Mesendoderm (in vitro differentiated cells): ENCODE data around the gene TMEM132C.
A peak's percentile ranks its signal among the peaks of the same experiment; 100 is the strongest.

ENCODE experiments used
- DNase-seq: peaks from one replicate; pipeline ENCODE4 v3.0.0; 2013
- H2AK5ac ChIP-seq: 2 replicates; pipeline ENCODE4 v1.6.1; 2013; ENCODE audit warnings: low read length, inconsistent platforms
- H2BK120ac ChIP-seq: 2 replicates; pipeline ENCODE4 v1.6.1; 2013; ENCODE audit warnings: low read depth, mild to moderate bottlenecking, low read length, moderate library complexity, mixed read lengths
- H2BK15ac ChIP-seq: replicated peaks from 2 replicates; pipeline ENCODE4 v1.6.1; 2013; ENCODE audit warnings: low read depth, mild to moderate bottlenecking, moderate library complexity
- H2BK5ac ChIP-seq: 2 replicates; pipeline ENCODE4 v1.6.1; 2013; ENCODE audit warnings: low read length, inconsistent platforms
- H3K18ac ChIP-seq: 2 replicates; pipeline ENCODE4 v1.6.1; 2013; ENCODE audit warnings: mild to moderate bottlenecking, low read length, mixed read lengths
- H3K23ac ChIP-seq: one replicate; pipeline ENCODE4 v1.6.1; 2013; ENCODE audit warnings: low read length
- H3K27ac ChIP-seq: 2 replicates; pipeline ENCODE4 v1.5.1; 2013; ENCODE audit warnings: low read depth, mild to moderate bottlenecking, inconsistent platforms, low read length, moderate library complexity
- H3K27me3 ChIP-seq: 2 replicates; pipeline ENCODE4 v1.6.1; 2013; ENCODE audit warnings: low read length, control low read depth, mild to moderate bottlenecking, inconsistent platforms; ENCODE audit not compliant: insufficient read depth, poor library complexity
- H3K36me3 ChIP-seq: 2 replicates; pipeline ENCODE4 v1.6.1; 2013; ENCODE audit warnings: low read length, inconsistent platforms; ENCODE audit not compliant: control insufficient read depth, insufficient read depth
- H3K4ac ChIP-seq: one replicate; pipeline ENCODE4 v1.6.1; 2013; ENCODE audit warnings: low read depth, mild to moderate bottlenecking, low read length, moderate library complexity
- H3K4me1 ChIP-seq: 2 replicates; pipeline ENCODE4 v1.6.1; 2013; ENCODE audit warnings: low read depth, low read length, inconsistent platforms; ENCODE audit not compliant: control insufficient read depth
- H3K4me2 ChIP-seq: 2 replicates; pipeline ENCODE4 v1.6.1; 2013; ENCODE audit warnings: low read length
- H3K4me3 ChIP-seq: 2 replicates; pipeline ENCODE4 v1.5.1; 2013; ENCODE audit warnings: mild to moderate bottlenecking, low read length
- H3K56ac ChIP-seq: one replicate; pipeline ENCODE4 v1.6.1; 2013; ENCODE audit warnings: low read length
- H3K79me1 ChIP-seq: 2 replicates; pipeline ENCODE4 v1.6.1; 2013; ENCODE audit warnings: low read length, inconsistent platforms
- H3K79me2 ChIP-seq: 2 replicates; pipeline ENCODE4 v1.6.1; 2013; ENCODE audit warnings: mild to moderate bottlenecking, low read length; ENCODE audit not compliant: control insufficient read depth, insufficient read depth
- H3K9ac ChIP-seq: 2 replicates; pipeline ENCODE4 v1.6.1; 2013; ENCODE audit warnings: low read length, inconsistent platforms
- H4K5ac ChIP-seq: one replicate; pipeline ENCODE4 v1.6.1; 2013; ENCODE audit warnings: low read length
- H4K8ac ChIP-seq: one replicate; pipeline ENCODE4 v1.6.1; 2013; ENCODE audit warnings: low read depth, mild to moderate bottlenecking, control low read depth, low read length, moderate library complexity
- WGBS: extraction: QIAGEN DNeasy Blood & Tissue Kit; methylation state at CpG from one replicate; pipeline ENCODE4 v1.1.7; 2013; ENCODE audit warnings: low lambda C conversion rate, missing lambda C conversion rate; ENCODE audit not compliant: insufficient coverage; ENCODE audit errors: extremely low coverage; 5-methylcytosine and 5-hydroxymethylcytosine counted together

The TMEM132C gene

GRCh38 chr12:128664501-128664900 lies 397.5 kb downstream of the TMEM132C start:
- H3K56ac ChIP-seq: no peak overlapping the region
- H3K4me2 ChIP-seq: no peak overlapping the region
- H2AK5ac ChIP-seq: no peak overlapping the region
- H2BK15ac ChIP-seq: no peak overlapping the region
- H3K4me3 ChIP-seq: no peak overlapping the region
- H3K18ac ChIP-seq: no peak overlapping the region
- no CpG with 5 or more reads among the region's 9 CpGs for WGBS
- DNase-seq: no peak
- no peaks in the 10 kb centered on the region for H3K79me2 ChIP-seq
- H4K5ac ChIP-seq: no peak overlapping the region
- no peak overlapping the region for H3K9ac ChIP-seq
- no peak overlapping the region for H3K23ac ChIP-seq
- H3K36me3 ChIP-seq: no peaks in the 10 kb centered on the region
- H2BK120ac ChIP-seq: no peak overlapping the region
- no peaks in the 10 kb centered on the region for H3K27me3 ChIP-seq
- H3K79me1 ChIP-seq: no peaks in the 10 kb centered on the region
- no peak overlapping the region for H2BK5ac ChIP-seq
- no peaks in the 10 kb centered on the region for H3K4me1 ChIP-seq
- no peak overlapping the region for H4K8ac ChIP-seq
- no peak overlapping the region for H3K4ac ChIP-seq
- H3K27ac ChIP-seq: no peak overlapping the region

DNA sequence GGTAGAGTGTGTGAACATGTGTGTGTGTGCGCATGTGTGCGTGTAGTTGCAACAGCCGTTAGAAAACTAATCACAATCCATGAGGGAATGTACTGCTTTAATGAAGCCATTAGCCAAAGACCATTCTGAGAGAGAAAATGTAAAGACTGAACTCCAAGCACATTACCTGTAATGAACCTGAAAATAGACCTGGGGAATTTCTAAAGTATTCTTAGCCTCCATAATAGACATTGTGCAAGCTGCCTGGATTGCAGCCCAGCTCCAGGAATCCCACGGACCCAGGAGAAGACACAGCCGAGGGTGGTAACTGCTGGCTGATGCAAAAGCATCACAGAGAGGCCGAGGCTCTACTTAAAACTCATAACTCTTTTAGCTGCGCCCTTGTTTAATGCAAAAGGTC lies 400.2 kb downstream of the TMEM132C start:
- no peak overlapping the region for H3K18ac ChIP-seq
- H3K79me2 ChIP-seq: no peaks in the 10 kb centered on the region
- H3K23ac ChIP-seq: no peak overlapping the region
- H2BK15ac ChIP-seq: no peak overlapping the region
- H2BK120ac ChIP-seq: no peak overlapping the region
- H2AK5ac ChIP-seq: no peak overlapping the region
- H3K56ac ChIP-seq: no peak overlapping the region
- no peak overlapping the region for H4K5ac ChIP-seq
- no peak overlapping the region for H3K4ac ChIP-seq
- H3K4me1 ChIP-seq: no peaks in the 10 kb centered on the region
- H3K4me2 ChIP-seq: no peak overlapping the region
- no peak overlapping the region for H3K9ac ChIP-seq
- H2BK5ac ChIP-seq: no peak overlapping the region
- no peaks in the 10 kb centered on the region for H3K79me1 ChIP-seq
- DNase-seq: no peak
- H3K4me3 ChIP-seq: no peak overlapping the region
- H3K36me3 ChIP-seq: no peaks in the 10 kb centered on the region
- H3K27ac ChIP-seq: no peak overlapping the region
- no peaks in the 10 kb centered on the region for H3K27me3 ChIP-seq
- H4K8ac ChIP-seq: no peak overlapping the region
- WGBS: no CpG with 5 or more reads among the region's 7 CpGs

- no peak overlapping the region for H4K8ac ChIP-seq
- no peak overlapping the region for H3K56ac ChIP-seq
- H2AK5ac ChIP-seq: no peak overlapping the region
- H3K27ac ChIP-seq: no peak overlapping the region
- WGBS: no CpG with 5 or more reads among the region's 5 CpGs
- H3K27me3 ChIP-seq: no peaks in the 10 kb centered on the region
- no peak overlapping the region for H3K4me2 ChIP-seq
- no peak overlapping the region for H3K23ac ChIP-seq
- H3K79me1 ChIP-seq: no peaks in the 10 kb centered on the region
- H3K4ac ChIP-seq: no peak overlapping the region
- no peak overlapping the region for H2BK5ac ChIP-seq
- no peak overlapping the region for H3K18ac ChIP-seq
- H3K4me3 ChIP-seq: no peak overlapping the region
- H2BK15ac ChIP-seq: no peak overlapping the region
- no peaks in the 10 kb centered on the region for H3K4me1 ChIP-seq
- no peak overlapping the region for H4K5ac ChIP-seq
- H3K36me3 ChIP-seq: no peaks in the 10 kb centered on the region
- H3K79me2 ChIP-seq: no peaks in the 10 kb centered on the region
- no peak overlapping the region for H3K9ac ChIP-seq
- no peak overlapping the region for H2BK120ac ChIP-seq
- DNase-seq: peak; percentile 19
Measured at GRCh38 chr12:128671528-128672042, 404.6 kb downstream of the TMEM132C start.

GRCh38 chr12:128672428-128672827 lies 405.5 kb downstream of the TMEM132C start:
- H3K4me3 ChIP-seq: no peak overlapping the region
- H3K4ac ChIP-seq: no peak overlapping the region
- H3K4me2 ChIP-seq: no peak overlapping the region
- H3K18ac ChIP-seq: no peak overlapping the region
- no peak overlapping the region for H3K23ac ChIP-seq
- H2BK15ac ChIP-seq: no peak overlapping the region
- no peak overlapping the region for H4K8ac ChIP-seq
- no peak overlapping the region for H2BK120ac ChIP-seq
- no peaks in the 10 kb centered on the region for H3K27me3 ChIP-seq
- no peak overlapping the region for H2BK5ac ChIP-seq
- no peak overlapping the region for H3K9ac ChIP-seq
- H3K79me2 ChIP-seq: no peaks in the 10 kb centered on the region
- no peak for DNase-seq
- H2AK5ac ChIP-seq: no peak overlapping the region
- H3K4me1 ChIP-seq: no peaks in the 10 kb centered on the region
- no peak overlapping the region for H3K56ac ChIP-seq
- no peaks in the 10 kb centered on the region for H3K36me3 ChIP-seq
- no peak overlapping the region for H3K27ac ChIP-seq
- H3K79me1 ChIP-seq: no peaks in the 10 kb centered on the region
- H4K5ac ChIP-seq: no peak overlapping the region

- H4K8ac ChIP-seq: no peak overlapping the region
- no peak overlapping the region for H2BK120ac ChIP-seq
- whole genome bisulfite sequencing: no CpG with 5 or more reads among the region's 4 CpGs
- H3K4me1 ChIP-seq: no peaks in the 10 kb centered on the region
- H3K4ac ChIP-seq: no peak overlapping the region
- no peak overlapping the region for H3K4me2 ChIP-seq
- H2AK5ac ChIP-seq: no peak overlapping the region
- DNase-seq: peak; percentile 21
- no peak overlapping the region for H2BK5ac ChIP-seq
- no peaks in the 10 kb centered on the region for H3K79me2 ChIP-seq
- H3K4me3 ChIP-seq: no peak overlapping the region
- no peaks in the 10 kb centered on the region for H3K36me3 ChIP-seq
- H3K56ac ChIP-seq: no peak overlapping the region
- H4K5ac ChIP-seq: no peak overlapping the region
- no peak overlapping the region for H3K27ac ChIP-seq
- no peaks in the 10 kb centered on the region for H3K79me1 ChIP-seq
- no peaks in the 10 kb centered on the region for H3K27me3 ChIP-seq
- no peak overlapping the region for H3K23ac ChIP-seq
- H3K9ac ChIP-seq: no peak overlapping the region
- no peak overlapping the region for H2BK15ac ChIP-seq
- H3K18ac ChIP-seq: no peak overlapping the region
Measured at GRCh38 chr12:128672893-128673292, 405.9 kb downstream of the TMEM132C start.

DNA sequence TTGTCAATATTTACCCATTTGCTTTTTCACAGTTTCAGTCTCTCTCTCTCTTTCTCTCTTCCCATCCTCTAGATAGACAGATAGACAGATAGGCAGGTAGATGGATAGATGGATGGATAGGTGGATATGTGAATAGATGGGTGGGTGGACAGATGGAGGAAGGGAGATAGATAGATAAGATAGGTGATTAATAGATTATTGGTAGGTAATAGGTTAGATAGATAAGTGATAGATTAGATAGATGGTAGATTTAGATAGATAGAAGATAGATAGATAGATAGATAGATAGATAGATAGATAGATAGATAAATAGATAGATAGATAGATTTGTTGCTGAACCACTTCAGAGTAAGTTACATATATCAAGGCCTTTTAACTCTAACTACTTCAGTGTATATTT lies 408.6 kb downstream of the TMEM132C start:
- no peak overlapping the region for H3K4me3 ChIP-seq
- H3K4me2 ChIP-seq: no peak overlapping the region
- no peaks in the 10 kb centered on the region for H3K79me1 ChIP-seq
- H2AK5ac ChIP-seq: no peak overlapping the region
- H4K5ac ChIP-seq: no peak overlapping the region
- no peak overlapping the region for H4K8ac ChIP-seq
- H3K56ac ChIP-seq: no peak overlapping the region
- no peaks in the 10 kb centered on the region for H3K79me2 ChIP-seq
- H3K18ac ChIP-seq: no peak overlapping the region
- H3K4ac ChIP-seq: no peak overlapping the region
- H2BK15ac ChIP-seq: no peak overlapping the region
- H3K23ac ChIP-seq: no peak overlapping the region
- no peaks in the 10 kb centered on the region for H3K36me3 ChIP-seq
- DNase-seq: no peak
- H2BK5ac ChIP-seq: no peak overlapping the region
- H3K4me1 ChIP-seq: no peaks in the 10 kb centered on the region
- H2BK120ac ChIP-seq: no peak overlapping the region
- H3K9ac ChIP-seq: no peak overlapping the region
- H3K27ac ChIP-seq: no peak overlapping the region
- H3K27me3 ChIP-seq: no peaks in the 10 kb centered on the region
